Osteoblast (primary cell): Measurements from ENCODE around the gene DCP1A. TPM values are rescaled to one million over a fixed set of nuclear protein-coding genes. Genes with fewer than 3 reads are reported as not detected.

ENCODE experiments used
- DNase-seq: peaks from one replicate; pipeline ENCODE4 v3.0.0; 2011; ENCODE audit warnings: low spot score, mixed read lengths; ENCODE audit not compliant: insufficient read length; ENCODE audit errors: missing footprints
- H2AFZ ChIP-seq: 2 replicates; pipeline ENCODE4 v1.6.0; 2011; ENCODE audit warnings: mild to moderate bottlenecking, low read length
- H3K27ac ChIP-seq: 2 replicates; pipeline ENCODE4 v1.5.1; 2011; ENCODE audit warnings: mild to moderate bottlenecking, low read depth, low read length, moderate library complexity
- H3K27me3 ChIP-seq: 2 replicates; pipeline ENCODE4 v1.6.0; 2012; ENCODE audit warnings: mild to moderate bottlenecking, control low read depth, inconsistent platforms, low read length, moderate library complexity; ENCODE audit not compliant: insufficient read depth
- H3K36me3 ChIP-seq: 2 replicates; pipeline ENCODE4 v1.5.1; 2011; ENCODE audit warnings: mild to moderate bottlenecking, low read length, control low read depth, moderate library complexity; ENCODE audit not compliant: insufficient read depth
- H3K4me1 ChIP-seq: 2 replicates; pipeline ENCODE4 v1.5.1; 2011; ENCODE audit warnings: mild to moderate bottlenecking, low read length, control low read depth, moderate library complexity; ENCODE audit not compliant: insufficient read depth
- H3K4me2 ChIP-seq: 2 replicates; pipeline ENCODE4 v1.6.0; 2011; ENCODE audit warnings: mild to moderate bottlenecking, low read length; ENCODE audit not compliant: insufficient read depth
- H3K4me3 ChIP-seq: fragments of 200-600 bp; sonication (generic); 3 replicates; pipeline ENCODE4 v1.5.1; 2012; ENCODE audit warnings: mild to moderate bottlenecking, low read length, inconsistent platforms; ENCODE audit not compliant: insufficient read depth
- H3K79me2 ChIP-seq: 2 replicates; pipeline ENCODE4 v1.6.0; 2012; ENCODE audit warnings: mild to moderate bottlenecking, low read length, control low read depth, inconsistent platforms; ENCODE audit not compliant: insufficient read depth
- H3K9me3 ChIP-seq: 2 replicates; pipeline ENCODE4 v1.5.1; 2011; ENCODE audit warnings: low read depth, low read length, control low read depth
- H4K20me1 ChIP-seq: 2 replicates; pipeline ENCODE4 v1.6.0; 2012; ENCODE audit warnings: mild to moderate bottlenecking, low read length, control low read depth; ENCODE audit not compliant: insufficient read depth
- total RNA-seq: library from RNA; depleted of rRNA; stranded (reverse); fragments of >200 nt; gene quantifications from 2 replicates; pipeline ENCODE4 v1.2.3, GENCODE V29; 2012
- TF ChIP-seq, protein P1 (sequence below): IDR thresholded peaks from 2 replicates; pipeline ENCODE4 v1.5.1; 2011; ENCODE audit warnings: mild to moderate bottlenecking, low read depth, low read length, moderate library complexity; ENCODE audit errors: extremely low read depth

The DCP1A gene
- total RNA-seq, 1 donor: 16.6 TPM

GRCh38 chr3:53259427-53260259 is 87.7 kb downstream of the DCP1A start:
- TF ChIP-seq, protein P1, sequence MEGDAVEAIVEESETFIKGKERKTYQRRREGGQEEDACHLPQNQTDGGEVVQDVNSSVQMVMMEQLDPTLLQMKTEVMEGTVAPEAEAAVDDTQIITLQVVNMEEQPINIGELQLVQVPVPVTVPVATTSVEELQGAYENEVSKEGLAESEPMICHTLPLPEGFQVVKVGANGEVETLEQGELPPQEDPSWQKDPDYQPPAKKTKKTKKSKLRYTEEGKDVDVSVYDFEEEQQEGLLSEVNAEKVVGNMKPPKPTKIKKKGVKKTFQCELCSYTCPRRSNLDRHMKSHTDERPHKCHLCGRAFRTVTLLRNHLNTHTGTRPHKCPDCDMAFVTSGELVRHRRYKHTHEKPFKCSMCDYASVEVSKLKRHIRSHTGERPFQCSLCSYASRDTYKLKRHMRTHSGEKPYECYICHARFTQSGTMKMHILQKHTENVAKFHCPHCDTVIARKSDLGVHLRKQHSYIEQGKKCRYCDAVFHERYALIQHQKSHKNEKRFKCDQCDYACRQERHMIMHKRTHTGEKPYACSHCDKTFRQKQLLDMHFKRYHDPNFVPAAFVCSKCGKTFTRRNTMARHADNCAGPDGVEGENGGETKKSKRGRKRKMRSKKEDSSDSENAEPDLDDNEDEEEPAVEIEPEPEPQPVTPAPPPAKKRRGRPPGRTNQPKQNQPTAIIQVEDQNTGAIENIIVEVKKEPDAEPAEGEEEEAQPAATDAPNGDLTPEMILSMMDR: no peak
- no peak overlapping the region for H3K4me3 ChIP-seq
- H3K79me2 ChIP-seq: peaks cover 11% of the 10 kb centered on the region
- DNase-seq: no peak
- no peaks in the 10 kb centered on the region for H3K9me3 ChIP-seq
- peaks cover 8% of the 10 kb centered on the region for H4K20me1 ChIP-seq
- no peaks in the 10 kb centered on the region for H3K27me3 ChIP-seq
- H3K27ac ChIP-seq: no peak overlapping the region
- H3K4me1 ChIP-seq: no peaks in the 10 kb centered on the region
- no peaks in the 10 kb centered on the region for H3K36me3 ChIP-seq
- H2AFZ ChIP-seq: no peak overlapping the region
- no peak overlapping the region for H3K4me2 ChIP-seq

GRCh38 chr3:53258600-53259426 is 88.5 kb downstream of the DCP1A start:
- TF ChIP-seq, protein P1: no peak
- no peaks in the 10 kb centered on the region for H3K36me3 ChIP-seq

GRCh38 chr3:53257465-53257864 is 89.9 kb downstream of the DCP1A start:
- Histone ChIP-seq H3K36me3 (no peaks in the 10 kb centered on the region), H4K20me1 (peaks cover 27% of the 10 kb centered on the region), H3K79me2 (peaks cover 33% of the 10 kb centered on the region), H3K4me3 (no peak overlapping the region), H3K9me3 (no peaks in the 10 kb centered on the region), H3K27ac (no peak overlapping the region), H2AFZ (no peak overlapping the region), H3K27me3 (no peaks in the 10 kb centered on the region), H3K4me2 (no peak overlapping the region), H3K4me1 (peaks cover 16% of the 10 kb centered on the region)
- TF ChIP-seq, protein P1: no peak
- no peak for DNase-seq

More at GRCh38 chr3:53258600-53259426, 88.5 kb downstream of the DCP1A start:
- Histone ChIP-seq H3K27ac (no peak overlapping the region), H4K20me1 (peaks cover 17% of the 10 kb centered on the region), H3K4me3 (no peak overlapping the region), H3K4me1 (peaks cover 5% of the 10 kb centered on the region), H3K27me3 (no peaks in the 10 kb centered on the region), H3K79me2 (peaks cover 19% of the 10 kb centered on the region), H2AFZ (no peak overlapping the region), H3K9me3 (no peaks in the 10 kb centered on the region), H3K4me2 (no peak overlapping the region)
- no peak for DNase-seq

- H3K27ac ChIP-seq: no peak overlapping the region
- peaks cover 41% of the 10 kb centered on the region for H3K79me2 ChIP-seq
- H3K27me3 ChIP-seq: no peaks in the 10 kb centered on the region
- peaks cover 21% of the 10 kb centered on the region for H3K4me1 ChIP-seq
- DNase-seq: no peak
- H3K9me3 ChIP-seq: no peaks in the 10 kb centered on the region
- H3K4me3 ChIP-seq: no peak overlapping the region
- H2AFZ ChIP-seq: no peak overlapping the region
- H3K4me2 ChIP-seq: no peak overlapping the region
- TF ChIP-seq, protein P1: no peak
- H4K20me1 ChIP-seq: peaks cover 32% of the 10 kb centered on the region
- no peaks in the 10 kb centered on the region for H3K36me3 ChIP-seq
Observed at GRCh38 chr3:53256704-53257055, 90.7 kb downstream of the DCP1A start.
